Skeletal muscle satellite cell (primary cell): ENCODE measurements around the gene NXNL1.
"Not testable (repeated sequence)": the region's sequence is repeated elsewhere in the genome, so short reads cannot be mapped to it uniquely, and the experiment has no call there.

ENCODE experiments used
- H3K27me3 ChIP-seq: 2 replicates; pipeline ENCODE4 v1.7.0; 2013; ENCODE audit warnings: low read length; ENCODE audit not compliant: control insufficient read depth, insufficient read depth
- H3K36me3 ChIP-seq: 2 replicates; pipeline ENCODE4 v1.7.0; 2013; ENCODE audit warnings: mild to moderate bottlenecking, control low read depth, low read length; ENCODE audit not compliant: insufficient read depth
- H3K4me1 ChIP-seq: 2 replicates; pipeline ENCODE4 v1.7.0; 2013; ENCODE audit warnings: low read length; ENCODE audit not compliant: control insufficient read depth, insufficient read depth
- H3K4me2 ChIP-seq: 2 replicates; pipeline ENCODE4 v1.7.0; 2013; ENCODE audit warnings: mild to moderate bottlenecking, low read length
- H3K4me3 ChIP-seq: 2 replicates; pipeline ENCODE4 v1.7.0; 2013; ENCODE audit warnings: low read length
- H3K9ac ChIP-seq: 2 replicates; pipeline ENCODE4 v1.7.0; 2013; ENCODE audit warnings: mild to moderate bottlenecking, low read depth, low read length, moderate library complexity
- H3K9me3 ChIP-seq: replicated peaks from 2 replicates; pipeline ENCODE4 v1.7.0; 2013; ENCODE audit warnings: mild to moderate bottlenecking, control low read depth, low read length

Gene NXNL1

GRCh38 chr19:17483605-17484002 lies 22.9 kb upstream of the NXNL1 start:
- H3K4me3 ChIP-seq, result no peak overlapping the region
- no peak overlapping the region for H3K4me2 ChIP-seq
- no peak overlapping the region for H3K9ac ChIP-seq
- H3K4me1 ChIP-seq, result peaks cover 13% of the 10 kb centered on the region
- no peaks in the 10 kb centered on the region for H3K27me3 ChIP-seq
- no peaks in the 10 kb centered on the region for H3K36me3 ChIP-seq
- H3K9me3 ChIP-seq, result no peaks in the 10 kb centered on the region

GRCh38 chr19:17482877-17483604 lies 22.3 kb upstream of the NXNL1 start:
- Histone ChIP-seq H3K9ac (no peak overlapping the region), H3K27me3 (no peaks in the 10 kb centered on the region), H3K4me3 (no peak overlapping the region), H3K36me3 (no peaks in the 10 kb centered on the region), H3K4me1 (peaks cover 15% of the 10 kb centered on the region), H3K9me3 (no peaks in the 10 kb centered on the region), H3K4me2 (no peak overlapping the region)

DNA sequence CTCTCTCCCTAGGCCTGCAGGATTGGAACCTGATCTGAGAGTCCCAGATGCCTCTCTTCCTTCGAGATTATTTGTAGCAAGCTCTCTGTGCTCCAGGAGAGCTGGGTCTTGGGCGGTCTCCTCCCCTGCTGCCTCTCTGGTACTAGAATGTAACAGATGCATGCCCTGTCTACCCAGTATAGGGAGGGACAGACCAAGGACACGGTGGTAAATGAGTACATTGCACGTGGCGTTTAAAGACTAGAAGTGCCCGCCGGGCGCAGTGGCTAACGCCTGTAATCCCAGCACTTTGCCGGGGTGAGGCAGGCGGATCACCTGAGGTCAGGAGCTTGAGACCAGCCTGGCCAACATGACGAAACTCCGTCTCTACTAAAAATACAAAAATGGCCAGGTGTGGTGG lies 21.3 kb upstream of the NXNL1 start:
- Histone ChIP-seq H3K27me3 (no peaks in the 10 kb centered on the region), H3K9me3 (no peaks in the 10 kb centered on the region), H3K4me1 (peaks cover 19% of the 10 kb centered on the region), H3K9ac (no peak overlapping the region), H3K36me3 (no peaks in the 10 kb centered on the region), H3K4me3 (no peak overlapping the region), H3K4me2 (no peak overlapping the region)

GRCh38 chr19:17479325-17479791 lies 18.6 kb upstream of the NXNL1 start:
- no peak overlapping the region for H3K4me3 ChIP-seq
- H3K4me2 ChIP-seq, result peak overlapping the region; percentile 63
- H3K9me3 ChIP-seq, result no peaks in the 10 kb centered on the region
- H3K36me3 ChIP-seq, result no peaks in the 10 kb centered on the region
- H3K27me3 ChIP-seq, result no peaks in the 10 kb centered on the region
- peaks cover 31% of the 10 kb centered on the region for H3K4me1 ChIP-seq
- peak overlapping the region; percentile 64 for H3K9ac ChIP-seq

DNA sequence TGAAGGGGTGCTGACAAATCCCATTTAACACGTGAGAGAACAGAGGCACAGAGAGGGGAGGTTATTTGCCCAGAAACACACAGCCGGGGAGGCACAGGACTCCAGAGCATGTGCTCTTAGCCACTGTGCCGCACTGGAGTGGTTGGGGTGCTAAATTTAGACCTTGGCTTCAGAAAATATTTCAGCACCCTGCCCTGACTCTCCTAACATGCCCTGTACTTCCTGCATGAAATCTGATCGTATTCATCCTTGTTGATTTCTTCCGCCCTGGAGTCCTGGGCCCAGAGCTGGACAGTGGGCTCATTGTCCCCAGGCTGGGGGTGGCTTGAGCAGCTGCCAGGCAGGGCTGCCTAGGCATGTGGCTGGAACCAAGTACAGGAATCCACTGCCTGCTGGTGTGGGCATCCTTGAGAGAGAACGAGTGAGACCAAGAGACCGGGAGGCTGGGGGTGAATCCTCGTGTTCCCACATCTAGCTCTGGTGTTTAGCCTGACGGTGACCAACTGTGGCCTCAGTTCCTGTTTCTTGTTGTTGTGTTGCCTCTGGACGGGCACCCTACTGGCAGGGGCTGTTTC lies 14.9 kb upstream of the NXNL1 start:
- no peaks in the 10 kb centered on the region for H3K27me3 ChIP-seq
- H3K4me1 ChIP-seq, result peaks cover 41% of the 10 kb centered on the region
- H3K4me2 ChIP-seq, result peak overlapping the region; percentile 58
- H3K9ac ChIP-seq, result peak overlapping the region; percentile 4
- H3K36me3 ChIP-seq, result no peaks in the 10 kb centered on the region
- no peaks in the 10 kb centered on the region for H3K9me3 ChIP-seq
- H3K4me3 ChIP-seq, result peak overlapping the region; percentile 3

DNA sequence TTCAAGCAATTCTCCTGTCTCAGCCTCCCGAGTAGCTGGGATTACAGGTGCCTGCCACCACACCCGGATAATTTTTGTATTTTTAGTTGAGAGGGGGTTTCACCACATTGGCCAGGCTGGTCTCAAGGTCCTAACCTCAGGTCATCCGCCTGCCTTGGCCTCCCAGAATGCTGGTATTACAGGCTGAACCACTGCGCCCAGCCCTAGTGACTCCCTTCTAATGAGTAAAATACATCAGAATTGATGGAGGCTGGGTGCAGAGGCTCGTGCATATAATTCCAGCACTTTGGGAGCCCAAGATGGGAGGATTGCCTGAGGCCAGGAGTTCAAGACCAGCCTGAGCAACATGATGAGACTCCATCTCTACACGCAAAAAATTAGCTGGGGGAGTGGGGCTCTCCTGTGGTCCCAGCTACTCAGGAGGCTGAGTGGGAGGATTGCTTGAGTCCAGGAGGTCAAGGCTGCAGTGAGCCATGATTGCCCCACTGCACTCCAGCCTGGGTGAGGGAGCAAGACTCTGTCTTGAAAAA lies 14.3 kb upstream of the NXNL1 start:
- Histone ChIP-seq H3K4me2 (peak overlapping the region; percentile 58), H3K4me3 (peak overlapping the region; percentile 3), H3K9ac (peak overlapping the region; percentile 4), H3K4me1 (peaks cover 40% of the 10 kb centered on the region)
- H3K9me3 ChIP-seq, H3K27me3 ChIP-seq, H3K36me3 ChIP-seq: not testable (repeated sequence)

- no peaks in the 10 kb centered on the region for H3K27me3 ChIP-seq
- H3K4me2 ChIP-seq, result no peak overlapping the region
- H3K4me3 ChIP-seq, result no peak overlapping the region
- no peaks in the 10 kb centered on the region for H3K9me3 ChIP-seq
- no peak overlapping the region for H3K9ac ChIP-seq
- H3K36me3 ChIP-seq, result no peaks in the 10 kb centered on the region
- peaks cover 35% of the 10 kb centered on the region for H3K4me1 ChIP-seq
Measured at GRCh38 chr19:17473041-17473440, 12.3 kb upstream of the NXNL1 start.

GRCh38 chr19:17471410-17472125 lies 10.8 kb upstream of the NXNL1 start:
- no peaks in the 10 kb centered on the region for H3K36me3 ChIP-seq
- peaks cover 31% of the 10 kb centered on the region for H3K4me1 ChIP-seq
- H3K9me3 ChIP-seq, result no peaks in the 10 kb centered on the region
- peak overlapping the region; percentile 99 for H3K4me2 ChIP-seq
- peak overlapping the region; percentile 81 for H3K9ac ChIP-seq
- no peaks in the 10 kb centered on the region for H3K27me3 ChIP-seq
- H3K4me3 ChIP-seq, result peak overlapping the region; percentile 86

GRCh38 chr19:17470068-17470841 lies 9.5 kb upstream of the NXNL1 start, which contains the start of gene SLC27A1:
Gene SLC27A1 (plus strand): TSS chr19:17470524. CDS start chr19:17470541, 17 bp downstream.
- H3K4me2 ChIP-seq, result peak within 1 kb of the TSS; percentile 99
- H3K4me1 ChIP-seq, result peaks cover 27% of the 10 kb centered on the region
- H3K27me3 ChIP-seq, result no peaks in the 10 kb centered on the region
- H3K9me3 ChIP-seq, result no peaks in the 10 kb centered on the region
- peak within 1 kb of the TSS; percentile 86 for H3K4me3 ChIP-seq
- H3K36me3 ChIP-seq, result no peaks in the 10 kb centered on the region
- peak within 1 kb of the TSS; percentile 81 for H3K9ac ChIP-seq

- Histone ChIP-seq H3K4me1 (peaks cover 23% of the 10 kb centered on the region), H3K36me3 (no peaks in the 10 kb centered on the region), H3K9ac (peak overlapping the region; percentile 62)
Measured at GRCh38 chr19:17469481-17470067, 8.8 kb upstream of the NXNL1 start.

More at GRCh38 chr19:17469481-17470067, 8.8 kb upstream of the NXNL1 start:
- Histone ChIP-seq H3K4me3 (peak overlapping the region; percentile 86), H3K9me3 (no peaks in the 10 kb centered on the region), H3K27me3 (peaks cover 2% of the 10 kb centered on the region), H3K4me2 (peak overlapping the region; percentile 99)
